K562 (cell line): ENCODE measurements around the gene PLBD1. TPM values are rescaled to one million over a fixed set of nuclear protein-coding genes. Genes with fewer than 3 reads are reported as not detected.

Experiments used
- ATAC-seq: fragments of 200-7000 bp; cut with Tn5 transposase; 3 replicates; pipeline ENCODE4 v1.9.1; 2020; ENCODE audit warnings: moderate library complexity
- BruUV-seq: library from RNA; stranded (reverse); fragments of 400-500 nt; replicated peaks from 2 replicates; lab custom pipeline; 2021; lab: Mats Ljungman, UMichigan
- CTCF ChIA-PET: fragments of 300-600 bp; formaldehyde crosslinking; extraction: SDS; loops from one replicate; lab custom pipeline; 2021; ENCODE audit warnings: low intra/inter-chr PET ratio; lab: Yijun Ruan, JAX
- POLR2A ChIA-PET: fragments of 300-600, 350-650 bp; sonication (Branson Sonifier 250); formaldehyde crosslinking; extraction: SDS; loops from one replicate; lab custom pipeline; 2021; ENCODE audit warnings: antibody characterized with exemption, inconsistent platforms; lab: Yijun Ruan, JAX
- DNase-seq, 4 experiments: peaks; one replicate each; pipeline versions ENCODE4 v3.0.0 to v3.0.0-alpha.2; 2011 to 2018; ENCODE audit warnings: low spot score in 3 of 4, mixed read lengths in 3 of 4; ENCODE audit errors: extremely low read depth in 1 of 4
- FAIRE-seq: peaks from 2 replicates; lab custom pipeline; 2011; peaks lifted over from hg19 to GRCh38; lab: Jason Lieb, UNC
- H2AFZ ChIP-seq: 2 replicates; pipeline ENCODE4 v1.6.0; 2011; ENCODE audit warnings: low read depth, low read length, control low read depth, inconsistent platforms
- H3K27ac ChIP-seq: fragments of 200-600 bp; 3 replicates; pipeline ENCODE4 v1.8.0; 2011; ENCODE audit warnings: low read depth, mild to moderate bottlenecking, control low read depth, inconsistent platforms, low read length, moderate library complexity, mixed read lengths; ENCODE audit errors: extremely low read depth
- H3K27me3 ChIP-seq, 2 experiments: fragments of 300-600 bp in 1 of 2; 2 replicates in 1 of 2; 3 replicates in 1 of 2; pipeline versions ENCODE4 v1.6.0 to v1.8.0; 2011; ENCODE audit warnings: inconsistent platforms in 2 of 2, low read length in 2 of 2, mild to moderate bottlenecking in 1 of 2, mixed read lengths in 1 of 2, moderate library complexity in 1 of 2; ENCODE audit not compliant: control insufficient read depth in 2 of 2, insufficient read depth in 2 of 2
- H3K36me3 ChIP-seq: fragments of 300-600 bp; 3 replicates; pipeline ENCODE4 v1.8.0; 2011; ENCODE audit warnings: mild to moderate bottlenecking, low read length, inconsistent platforms; ENCODE audit not compliant: control insufficient read depth, insufficient read depth
- H3K4me1 ChIP-seq, 2 experiments: fragments of 200-600 bp in 1 of 2; replicated peaks in 1 of 2; 2 replicates in 1 of 2; 3 replicates in 1 of 2; pipeline versions ENCODE4 v1.5.1 to v1.8.0; 2011; ENCODE audit warnings: inconsistent platforms in 2 of 2, low read length in 2 of 2, mild to moderate bottlenecking in 1 of 2, mixed read lengths in 1 of 2, moderate library complexity in 1 of 2; ENCODE audit not compliant: control insufficient read depth in 2 of 2, insufficient read depth in 2 of 2
- H3K4me2 ChIP-seq: 2 replicates; pipeline ENCODE4 v1.6.1; 2011; ENCODE audit warnings: low read length, control low read depth, inconsistent platforms, mixed read lengths; ENCODE audit not compliant: insufficient read depth
- H3K4me3 ChIP-seq: fragments of 200-600 bp; sonication (generic), shearing (Covaris generic); 2 replicates; pipeline ENCODE4 v1.5.1; 2016; ENCODE audit warnings: control low read depth, inconsistent platforms
- H3K79me2 ChIP-seq: fragments of 200-600 bp; 3 replicates; pipeline ENCODE4 v1.8.0; 2011; ENCODE audit warnings: low read length, inconsistent platforms; ENCODE audit not compliant: control insufficient read depth, insufficient read depth
- H3K9ac ChIP-seq, 2 experiments: 2 replicates each; pipeline versions ENCODE4 v1.6.0 to v1.6.1; 2011; ENCODE audit warnings: low read depth in 2 of 2, low read length in 2 of 2, control low read depth in 1 of 2, inconsistent platforms in 1 of 2, mild to moderate bottlenecking in 1 of 2, mixed read lengths in 1 of 2; ENCODE audit not compliant: insufficient read depth in 1 of 2
- H3K9me1 ChIP-seq: one replicate; pipeline ENCODE4 v1.6.0; 2011; ENCODE audit warnings: inconsistent platforms, mild to moderate bottlenecking, low read length, moderate library complexity; ENCODE audit not compliant: control insufficient read depth, insufficient read depth
- H3K9me3 ChIP-seq: replicated peaks from 2 replicates; pipeline ENCODE4 v1.5.1; 2011; ENCODE audit warnings: low read depth, low read length, inconsistent platforms; ENCODE audit not compliant: control insufficient read depth, insufficient read depth
- H4K20me1 ChIP-seq: replicated peaks from 2 replicates; pipeline ENCODE4 v1.6.1; 2011; ENCODE audit warnings: low read length, inconsistent platforms, mixed read lengths; ENCODE audit not compliant: control insufficient read depth, insufficient read depth
- DACH1 ChIP-seq: fragments of 450-650 bp; IDR thresholded peaks from 2 replicates; pipeline ENCODE4 v1.6.1; 2018; ENCODE audit not compliant: partially characterized antibody
- HDAC1 ChIP-seq, 2 experiments: fragments of 450-650 bp; IDR thresholded peaks; 2 replicates each; pipeline ENCODE4 v1.6.1; 2016 to 2017; ENCODE audit warnings: inconsistent platforms in 1 of 2, mild to moderate bottlenecking in 1 of 2, moderate library complexity in 1 of 2
- HNRNPH1 ChIP-seq: fragments of 200-400 bp; formaldehyde crosslinking; optimal IDR thresholded peaks from 2 replicates; pipeline ENCODE3; 2017; ENCODE audit warnings: low read depth, mild to moderate bottlenecking, low read length, moderate library complexity
- KAT8 ChIP-seq: fragments of 450-650 bp; IDR thresholded peaks from 2 replicates; pipeline ENCODE4 v1.6.1; 2016; ENCODE audit warnings: low read depth, mild to moderate bottlenecking
- SMAD3 ChIP-seq: fragments of 450-650 bp; formaldehyde crosslinking; conservative IDR thresholded peaks from 2 replicates; pipeline ENCODE4 v1.4.0; 2020; ENCODE audit warnings: mild to moderate bottlenecking
- SNIP1 ChIP-seq: fragments of 450-650 bp; IDR thresholded peaks from 2 replicates; pipeline ENCODE4 v1.7.1; 2017; ENCODE audit warnings: low read depth, mild to moderate bottlenecking
- ZBED1 ChIP-seq: IDR thresholded peaks from 2 replicates; pipeline ENCODE4 v1.6.1; 2014
- ZC3H8 ChIP-seq: fragments of 450-650 bp; IDR thresholded peaks from 2 replicates; pipeline ENCODE4 v1.6.1; 2017
- ZNF316 ChIP-seq: fragments of 450-650 bp; IDR thresholded peaks from 2 replicates; pipeline ENCODE4 v1.6.1; 2016
- ZNF444 ChIP-seq: fragments of 250-450 bp; sonication (Bioruptor Pico); IDR thresholded peaks from 2 replicates; pipeline ENCODE4 v1.4.0; 2020; ENCODE audit warnings: mild to moderate bottlenecking, moderate library complexity
- ZNF507 ChIP-seq: conservative IDR thresholded peaks from 2 replicates; pipeline ENCODE4 v1.6.1; 2017; ENCODE audit warnings: missing genetic modification characterization, missing compliant biosample characterization
- ZNF644 ChIP-seq: fragments of 200-800 bp; sonication (Bioruptor generic); IDR thresholded peaks from 2 replicates; pipeline ENCODE4 v1.6.1; 2016; ENCODE audit warnings: low read depth, missing genetic modification characterization, missing compliant biosample characterization
- WGBS: fragments of 100-300 bp; shearing (Covaris generic); methylation state at CpG from one replicate; pipeline ENCODE4 v1.1.6; 2016; ENCODE audit warnings: low coverage, mixed read lengths; ENCODE audit not compliant: insufficient coverage; ENCODE audit errors: missing lambda C conversion rate; 5-methylcytosine and 5-hydroxymethylcytosine counted together
- in situ Hi-C: fragments of 300-500 bp; cut with MboI; formaldehyde crosslinking; loops from 4 replicates; pipeline ENCODE4 v1.15.0; 2018; ENCODE audit warnings: inconsistent platforms, mixed read lengths
- intact Hi-C: fragments of 100-400 bp; cut with micrococcal nuclease; formaldehyde crosslinking; loops from 2 replicates; pipeline ENCODE4 v1.14.2; 2022
- polyA plus RNA-seq, 8 experiments: library from polyadenylated mRNA; depleted of rRNA in 4 of 8; stranded (reverse) in 5 of 8; unstranded in 3 of 8; fragments of >200 nt; fragmentation: Nextera tagmentation in 2 of 8; fragmentation: Illumina TruSeq in 1 of 8; extraction: Ambion mirVana in 2 of 8; extraction: Trizol in 1 of 8; gene quantifications; 2 replicates each; pipeline versions ENCODE4 v1.2.1 to v1.2.3, GENCODE V29; 2011 to 2014; ENCODE audit warnings: inconsistent platforms in 1 of 8, missing spikeins in 1 of 8
- total RNA-seq, 7 experiments: library from RNA; depleted of rRNA in 6 of 7; stranded (reverse); fragments of >200 nt in 6 of 7; fragmentation: Illumina TruSeq in 2 of 7; extraction: Trizol in 2 of 7; gene quantifications; 2 replicates each; pipeline versions ENCODE4 v1.2.1 to v1.2.3, GENCODE V29; 2011 to 2021; ENCODE audit warnings: low replicate concordance in 1 of 7
- TF ChIP-seq, protein P1 (sequence below), 2 experiments: fragments of 450-650 bp in 1 of 2; IDR thresholded peaks; 2 replicates each; pipeline ENCODE4 v1.6.1; 2011 to 2017; ENCODE audit warnings: low read depth in 2 of 2, antibody characterized with exemption in 1 of 2, borderline replicate concordance in 1 of 2, low read length in 1 of 2, mild to moderate bottlenecking in 1 of 2, mixed read lengths in 1 of 2; ENCODE audit not compliant: control insufficient read depth in 1 of 2
- TF ChIP-seq, protein P2 (sequence below), 2 experiments: fragments of 200-800 bp in 1 of 2; sonication (Bioruptor generic) in 1 of 2; sonication (generic) in 1 of 2; formaldehyde crosslinking in 1 of 2; IDR thresholded peaks in 1 of 2; conservative IDR thresholded peaks in 1 of 2; 2 replicates each; pipeline versions ENCODE4 v1.5.0 to v1.6.1; 2016 to 2020; ENCODE audit warnings: missing compliant biosample characterization in 1 of 2, missing genetic modification characterization in 1 of 2, missing genetic modification reagents in 1 of 2

Gene PLBD1
- total and polyA plus RNA-seq, 9 of the 15 experiments (the other 6 are each of a cell fraction or from before 2014, with no cell fraction given) = 7.1 to 37.0 (median 20.6) TPM

GRCh38 chr12:14479004-14479403 is 88.7 kb downstream of the PLBD1 start:
- Histone ChIP-seq H3K4me3 (no peak overlapping the region), H3K27me3 (no peaks in the 10 kb centered on the region), H3K4me2 (no peak overlapping the region), H2AFZ (no peak overlapping the region), H3K27ac (no peak overlapping the region), H4K20me1 (no peaks in the 10 kb centered on the region), H3K9me1 (no peaks in the 10 kb centered on the region), H3K9ac (no peak overlapping the region), H3K4me1 (no peaks in the 10 kb centered on the region), H3K36me3 (peaks cover 58% of the 10 kb centered on the region), H3K79me2 (no peaks in the 10 kb centered on the region), H3K9me3 (peaks cover 7% of the 10 kb centered on the region; the same call in 1 of the 2 replicates)
- no peak for TF ChIP-seq HDAC1 (IDR thresholded peaks at IDR 0.05)
- TF ChIP-seq, protein P1, sequence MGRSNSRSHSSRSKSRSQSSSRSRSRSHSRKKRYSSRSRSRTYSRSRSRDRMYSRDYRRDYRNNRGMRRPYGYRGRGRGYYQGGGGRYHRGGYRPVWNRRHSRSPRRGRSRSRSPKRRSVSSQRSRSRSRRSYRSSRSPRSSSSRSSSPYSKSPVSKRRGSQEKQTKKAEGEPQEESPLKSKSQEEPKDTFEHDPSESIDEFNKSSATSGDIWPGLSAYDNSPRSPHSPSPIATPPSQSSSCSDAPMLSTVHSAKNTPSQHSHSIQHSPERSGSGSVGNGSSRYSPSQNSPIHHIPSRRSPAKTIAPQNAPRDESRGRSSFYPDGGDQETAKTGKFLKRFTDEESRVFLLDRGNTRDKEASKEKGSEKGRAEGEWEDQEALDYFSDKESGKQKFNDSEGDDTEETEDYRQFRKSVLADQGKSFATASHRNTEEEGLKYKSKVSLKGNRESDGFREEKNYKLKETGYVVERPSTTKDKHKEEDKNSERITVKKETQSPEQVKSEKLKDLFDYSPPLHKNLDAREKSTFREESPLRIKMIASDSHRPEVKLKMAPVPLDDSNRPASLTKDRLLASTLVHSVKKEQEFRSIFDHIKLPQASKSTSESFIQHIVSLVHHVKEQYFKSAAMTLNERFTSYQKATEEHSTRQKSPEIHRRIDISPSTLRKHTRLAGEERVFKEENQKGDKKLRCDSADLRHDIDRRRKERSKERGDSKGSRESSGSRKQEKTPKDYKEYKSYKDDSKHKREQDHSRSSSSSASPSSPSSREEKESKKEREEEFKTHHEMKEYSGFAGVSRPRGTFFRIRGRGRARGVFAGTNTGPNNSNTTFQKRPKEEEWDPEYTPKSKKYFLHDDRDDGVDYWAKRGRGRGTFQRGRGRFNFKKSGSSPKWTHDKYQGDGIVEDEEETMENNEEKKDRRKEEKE (IDR thresholded peaks at IDR 0.05; ENCODE audit: borderline replicate concordance in 1 of 2, control insufficient read depth in 1 of 2, low read depth in 2 of 2, low read length in 1 of 2) = no peak
- no peak for TF ChIP-seq ZNF316
- TF ChIP-seq KAT8 = no peak
- TF ChIP-seq HNRNPH1 = no peak
- TF ChIP-seq SMAD3 (CRISPR knock-in tag) = no peak
- no peak for TF ChIP-seq ZBED1
- TF ChIP-seq ZNF444 (CRISPR knock-in tag) = no peak
- TF ChIP-seq, protein P2, sequence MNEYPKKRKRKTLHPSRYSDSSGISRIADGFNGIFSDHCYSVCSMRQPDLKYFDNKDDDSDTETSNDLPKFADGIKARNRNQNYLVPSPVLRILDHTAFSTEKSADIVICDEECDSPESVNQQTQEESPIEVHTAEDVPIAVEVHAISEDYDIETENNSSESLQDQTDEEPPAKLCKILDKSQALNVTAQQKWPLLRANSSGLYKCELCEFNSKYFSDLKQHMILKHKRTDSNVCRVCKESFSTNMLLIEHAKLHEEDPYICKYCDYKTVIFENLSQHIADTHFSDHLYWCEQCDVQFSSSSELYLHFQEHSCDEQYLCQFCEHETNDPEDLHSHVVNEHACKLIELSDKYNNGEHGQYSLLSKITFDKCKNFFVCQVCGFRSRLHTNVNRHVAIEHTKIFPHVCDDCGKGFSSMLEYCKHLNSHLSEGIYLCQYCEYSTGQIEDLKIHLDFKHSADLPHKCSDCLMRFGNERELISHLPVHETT (CRISPR knock-in tag; conservative IDR thresholded peaks at IDR 0.05 in 1 of 2, IDR thresholded peaks at IDR 0.05 in 1 of 2) = no peak
- no peak for TF ChIP-seq SNIP1
- no peak for TF ChIP-seq ZNF507 (tag)
- no peak for TF ChIP-seq ZC3H8
- no peak for TF ChIP-seq DACH1
- TF ChIP-seq ZNF644 = no peak
- no peak for FAIRE-seq
- in situ Hi-C loops = no loop called here
- ChIA-PET CTCF (no interaction called here), POLR2A (no interaction called here)
- no peak for ATAC-seq
- whole genome bisulfite sequencing = 83% methylated on average over 1 of the region's 1 CpG
- no TSS peak for BruUV-seq
- no peak for DNase-seq
- intact Hi-C loops = no loop called here
